ENCODE data around the gene STEAP4.

DNA sequence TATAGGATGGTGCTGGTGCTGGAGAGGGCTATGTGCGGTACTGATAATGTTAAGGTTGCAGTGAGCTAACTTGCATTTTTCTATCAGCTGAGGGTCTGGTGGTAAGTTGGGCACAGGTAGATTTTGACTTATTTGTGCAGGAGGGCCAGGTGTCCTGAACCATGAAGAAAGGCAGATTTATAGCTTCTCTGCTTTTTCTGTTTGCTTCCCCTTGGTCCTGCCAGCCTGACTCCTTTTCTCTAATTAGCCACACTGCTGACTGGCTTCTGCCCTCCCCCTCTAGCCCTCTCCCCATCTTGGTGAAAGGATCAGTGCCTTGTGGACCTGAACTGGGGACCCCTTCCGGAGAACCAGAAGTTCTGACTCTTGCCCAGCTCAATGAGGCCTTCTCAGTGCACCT is 40.8 kb upstream of the STEAP4 start:
- TF ChIP-seq, protein P1, sequence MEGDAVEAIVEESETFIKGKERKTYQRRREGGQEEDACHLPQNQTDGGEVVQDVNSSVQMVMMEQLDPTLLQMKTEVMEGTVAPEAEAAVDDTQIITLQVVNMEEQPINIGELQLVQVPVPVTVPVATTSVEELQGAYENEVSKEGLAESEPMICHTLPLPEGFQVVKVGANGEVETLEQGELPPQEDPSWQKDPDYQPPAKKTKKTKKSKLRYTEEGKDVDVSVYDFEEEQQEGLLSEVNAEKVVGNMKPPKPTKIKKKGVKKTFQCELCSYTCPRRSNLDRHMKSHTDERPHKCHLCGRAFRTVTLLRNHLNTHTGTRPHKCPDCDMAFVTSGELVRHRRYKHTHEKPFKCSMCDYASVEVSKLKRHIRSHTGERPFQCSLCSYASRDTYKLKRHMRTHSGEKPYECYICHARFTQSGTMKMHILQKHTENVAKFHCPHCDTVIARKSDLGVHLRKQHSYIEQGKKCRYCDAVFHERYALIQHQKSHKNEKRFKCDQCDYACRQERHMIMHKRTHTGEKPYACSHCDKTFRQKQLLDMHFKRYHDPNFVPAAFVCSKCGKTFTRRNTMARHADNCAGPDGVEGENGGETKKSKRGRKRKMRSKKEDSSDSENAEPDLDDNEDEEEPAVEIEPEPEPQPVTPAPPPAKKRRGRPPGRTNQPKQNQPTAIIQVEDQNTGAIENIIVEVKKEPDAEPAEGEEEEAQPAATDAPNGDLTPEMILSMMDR (IDR thresholded peaks at IDR 0.05): no peak
- TF ChIP-seq POLR2A (IDR thresholded peaks at IDR 0.05): no peak
